Endothelial cell of umbilical vein (primary cell): ENCODE data around the gene PTAFR.

ENCODE experiments used
- CTCF ChIP-seq, 2 donors: IDR thresholded peaks; 1 replicate in 1 of 2; 2 replicates in 1 of 2; pipeline ENCODE4 v1.5.1; 2011; ENCODE audit warnings: low read length in 2 of 2, mild to moderate bottlenecking in 2 of 2, moderate library complexity in 2 of 2, control low read depth in 1 of 2, inconsistent platforms in 1 of 2, low read depth in 1 of 2; ENCODE audit not compliant: insufficient read depth in 1 of 2; ENCODE audit errors: extremely low read depth in 1 of 2
- EZH2 ChIP-seq: IDR thresholded peaks from 2 replicates; pipeline ENCODE4 v1.6.1; 2012; ENCODE audit warnings: borderline replicate concordance, low read depth, mild to moderate bottlenecking, moderate library complexity, low read length, inconsistent platforms; ENCODE audit not compliant: severe bottlenecking
- FOS ChIP-seq: IDR thresholded peaks from 2 replicates; pipeline ENCODE4 v1.6.1; 2011; ENCODE audit warnings: mild to moderate bottlenecking, low read length, moderate library complexity, borderline replicate concordance; ENCODE audit not compliant: insufficient read depth
- JUN ChIP-seq: IDR thresholded peaks from 2 replicates; pipeline ENCODE4 v1.6.1; 2011; ENCODE audit warnings: borderline replicate concordance, low read depth; ENCODE audit not compliant: insufficient read length, insufficient read depth
- POLR2A ChIP-seq: IDR thresholded peaks from 2 replicates; pipeline ENCODE4 v1.6.1; 2012; ENCODE audit warnings: low read depth, mild to moderate bottlenecking, control low read depth, low read length

DNA sequence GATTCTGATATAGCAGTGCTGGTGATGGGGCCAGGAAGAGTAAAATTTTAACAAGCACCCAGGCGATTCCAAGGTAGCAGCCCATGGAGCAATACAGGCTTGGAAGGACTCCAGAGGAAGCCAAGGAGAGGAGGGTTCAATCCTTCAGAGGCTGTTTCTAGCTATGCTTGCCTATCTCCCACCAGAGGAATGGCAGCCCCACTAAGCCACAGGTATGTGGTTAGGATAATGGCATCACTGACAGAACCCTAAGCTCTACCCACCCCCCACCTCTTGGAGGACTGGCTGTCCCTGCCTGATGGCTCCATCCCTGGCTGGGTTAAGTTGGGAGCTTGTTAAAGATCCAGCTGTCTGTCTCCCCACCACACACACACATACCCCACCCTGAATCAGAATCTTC, 19.3 kb upstream of the PTAFR start:
- TF ChIP-seq CTCF (IDR thresholded peaks at IDR 0.05; ENCODE audit: extremely low read depth in 1 of 2, insufficient read depth in 1 of 2, low read depth in 1 of 2, low read length in 2 of 2) (no peak), FOS (no peak), JUN (no peak), POLR2A (no peak), EZH2 (no peak)
